Measurements from ENCODE around the gene TTC22. TPM values are rescaled to one million over a fixed set of nuclear protein-coding genes. Genes with fewer than 3 reads are reported as not detected.

The TTC22 gene
- polyA plus RNA-seq, 3 donors: 0.04 TPM; not detected in 2

DNA sequence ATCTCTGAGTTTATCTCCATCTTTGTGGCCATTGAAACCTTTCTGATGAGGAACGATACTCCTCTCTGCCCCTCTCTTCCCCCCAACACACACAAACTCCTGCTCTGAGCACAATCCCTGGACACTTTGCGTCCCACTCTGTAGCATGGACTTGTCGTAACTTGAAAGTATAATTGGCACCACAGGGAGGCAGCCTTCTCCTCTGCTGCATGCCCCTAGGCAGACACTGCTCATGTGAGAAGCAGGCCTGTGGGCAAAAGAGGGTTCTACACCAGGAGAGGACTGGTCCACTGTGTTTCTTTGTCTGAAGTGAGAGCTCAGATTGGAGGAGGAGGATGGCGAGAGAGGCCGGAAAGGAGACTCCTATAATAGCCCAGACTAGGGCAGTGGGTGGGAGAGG lies 33.0 kb downstream of the TTC22 start:
- no peaks in the 10 kb centered on the region for H3K27me3 ChIP-seq (ENCODE audit: control insufficient read depth in 2 of 2, insufficient read depth in 2 of 2, low read length in 2 of 2)
- H3K4me1 ChIP-seq (ENCODE audit: control insufficient read depth in 1 of 2, insufficient read depth in 2 of 2, low read length in 2 of 2): peaks cover 10 to 17% of the 10 kb centered on the region in 2 donors
- H3K36me3 ChIP-seq (replicated peaks in 1 of 2; ENCODE audit: control insufficient read depth in 1 of 2, insufficient read depth in 2 of 2, low read length in 2 of 2): no peaks in the 10 kb centered on the region
- H3K4me2 ChIP-seq (replicated peaks; ENCODE audit: extremely low read depth, low read length, poor library complexity, severe bottlenecking): no peak overlapping the region
- H3K27ac Mint-ChIP-seq: no peak overlapping the region
- TF ChIP-seq, protein P1, sequence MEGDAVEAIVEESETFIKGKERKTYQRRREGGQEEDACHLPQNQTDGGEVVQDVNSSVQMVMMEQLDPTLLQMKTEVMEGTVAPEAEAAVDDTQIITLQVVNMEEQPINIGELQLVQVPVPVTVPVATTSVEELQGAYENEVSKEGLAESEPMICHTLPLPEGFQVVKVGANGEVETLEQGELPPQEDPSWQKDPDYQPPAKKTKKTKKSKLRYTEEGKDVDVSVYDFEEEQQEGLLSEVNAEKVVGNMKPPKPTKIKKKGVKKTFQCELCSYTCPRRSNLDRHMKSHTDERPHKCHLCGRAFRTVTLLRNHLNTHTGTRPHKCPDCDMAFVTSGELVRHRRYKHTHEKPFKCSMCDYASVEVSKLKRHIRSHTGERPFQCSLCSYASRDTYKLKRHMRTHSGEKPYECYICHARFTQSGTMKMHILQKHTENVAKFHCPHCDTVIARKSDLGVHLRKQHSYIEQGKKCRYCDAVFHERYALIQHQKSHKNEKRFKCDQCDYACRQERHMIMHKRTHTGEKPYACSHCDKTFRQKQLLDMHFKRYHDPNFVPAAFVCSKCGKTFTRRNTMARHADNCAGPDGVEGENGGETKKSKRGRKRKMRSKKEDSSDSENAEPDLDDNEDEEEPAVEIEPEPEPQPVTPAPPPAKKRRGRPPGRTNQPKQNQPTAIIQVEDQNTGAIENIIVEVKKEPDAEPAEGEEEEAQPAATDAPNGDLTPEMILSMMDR (IDR thresholded peaks at IDR 0.05): no peak
- no peak overlapping the region for H3K4me3 ChIP-seq (replicated peaks in 1 of 3; ENCODE audit: low read depth in 2 of 3, low read length in 3 of 3)
- H3K4me3 Mint-ChIP-seq: no peak overlapping the region
- WGBS (ENCODE audit: insufficient coverage): 92% methylated on average over 2 of the region's 5 CpGs
- H2AFZ ChIP-seq (ENCODE audit: insufficient read depth, low read depth, low read length, poor library complexity, severe bottlenecking): no peak overlapping the region
- peaks cover 0 to 4% (median 0%) of the 10 kb centered on the region in 7 donors for H3K9me3 Mint-ChIP-seq
- peaks cover 14% of the 10 kb centered on the region for H3K4me1 Mint-ChIP-seq
- H3K27me3 Mint-ChIP-seq (ENCODE audit: low read depth in 3 of 3): no peaks in the 10 kb centered on the region
- H3K9ac ChIP-seq (ENCODE audit: insufficient read depth, low read length, poor library complexity, severe bottlenecking): no peak overlapping the region
- no peaks in the 10 kb centered on the region for H3K9me3 ChIP-seq (replicated peaks in 1 of 2; ENCODE audit: control insufficient read depth in 1 of 2, insufficient read depth in 1 of 2, low read length in 2 of 2)
- intact Hi-C loops (cut with micrococcal nuclease): loop anchor here (10.0 kb wide), 2 partner anchors 363 to 823 kb away; partner anchors contain the start of genes SSBP3 (in 2 of the 2), IFT25 (in 1 of the 2) and LRRC42 (in 1 of the 2)
- no peak overlapping the region for H3K27ac ChIP-seq (ENCODE audit: low read depth in 1 of 2, low read length in 2 of 2)
- H3K79me2 ChIP-seq (ENCODE audit: insufficient read depth, low read length): peaks cover 8% of the 10 kb centered on the region
- H4K20me1 ChIP-seq (ENCODE audit: insufficient read depth, low read length): no peaks in the 10 kb centered on the region
- DNase-seq: no peak
- no peaks in the 10 kb centered on the region for H3K36me3 Mint-ChIP-seq

DNA sequence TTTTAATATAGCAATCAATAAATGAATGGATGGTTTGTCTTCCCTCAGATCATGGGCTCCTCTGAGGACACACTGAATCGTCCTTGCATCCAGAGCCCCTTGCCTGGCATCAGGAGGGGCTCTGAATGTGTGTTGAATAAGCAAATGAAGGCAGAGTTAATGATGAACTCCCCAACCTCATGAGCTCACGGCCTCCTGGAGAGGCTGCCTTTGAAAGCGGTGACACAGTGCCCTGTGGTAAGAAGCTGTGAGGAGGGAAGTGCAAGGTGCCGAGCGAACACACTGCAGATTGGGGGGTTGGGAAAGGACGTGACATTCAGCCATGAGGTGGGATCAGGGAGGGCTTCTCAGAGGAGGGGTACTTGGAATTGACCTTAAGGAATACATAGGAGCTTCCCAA lies 33.6 kb downstream of the TTC22 start:
- Mint-ChIP-seq H3K27ac (peak overlapping the region in 1 of 7 donors; percentile 8), H3K4me3 (no peak overlapping the region), H3K36me3 (no peaks in the 10 kb centered on the region), H3K9me3 (peaks cover 0 to 2% (median 0%) of the 10 kb centered on the region in 7 donors), H3K27me3 (ENCODE audit: low read depth in 3 of 3) (no peaks in the 10 kb centered on the region), H3K4me1 (peaks cover 19% of the 10 kb centered on the region)
- Histone ChIP-seq H2AFZ (ENCODE audit: insufficient read depth, low read depth, low read length, poor library complexity, severe bottlenecking) (no peak overlapping the region), H3K36me3 (replicated peaks in 1 of 2; ENCODE audit: control insufficient read depth in 1 of 2, insufficient read depth in 2 of 2, low read length in 2 of 2) (no peaks in the 10 kb centered on the region), H3K27ac (ENCODE audit: low read depth in 1 of 2, low read length in 2 of 2) (no peak overlapping the region), H4K20me1 (ENCODE audit: insufficient read depth, low read length) (no peaks in the 10 kb centered on the region), H3K4me2 (replicated peaks; ENCODE audit: extremely low read depth, low read length, poor library complexity, severe bottlenecking) (no peak overlapping the region), H3K4me3 (replicated peaks in 1 of 3; ENCODE audit: low read depth in 2 of 3, low read length in 3 of 3) (no peak overlapping the region), H3K27me3 (ENCODE audit: control insufficient read depth in 2 of 2, insufficient read depth in 2 of 2, low read length in 2 of 2) (no peaks in the 10 kb centered on the region), H3K79me2 (ENCODE audit: insufficient read depth, low read length) (peaks cover 12% of the 10 kb centered on the region), H3K9me3 (replicated peaks in 1 of 2; ENCODE audit: control insufficient read depth in 1 of 2, insufficient read depth in 1 of 2, low read length in 2 of 2) (no peaks in the 10 kb centered on the region), H3K9ac (ENCODE audit: insufficient read depth, low read length, poor library complexity, severe bottlenecking) (no peak overlapping the region), H3K4me1 (ENCODE audit: control insufficient read depth in 1 of 2, insufficient read depth in 2 of 2, low read length in 2 of 2) (peaks cover 10 to 17% of the 10 kb centered on the region in 2 donors)
- intact Hi-C loops (cut with micrococcal nuclease): loop anchor here (10.0 kb wide), 2 partner anchors 363 to 823 kb away; partner anchors contain the start of genes SSBP3 (in 2 of the 2), IFT25 (in 1 of the 2) and LRRC42 (in 1 of the 2)
- no peak for DNase-seq
- WGBS (ENCODE audit: insufficient coverage): 85% methylated on average over 5 of the region's 6 CpGs
- TF ChIP-seq, protein P1 (IDR thresholded peaks at IDR 0.05): no peak
